ENCODE results near the gene TXN.
A peak's percentile ranks its signal among the peaks of the same experiment; 100 is the strongest.

Gene TXN

DNA sequence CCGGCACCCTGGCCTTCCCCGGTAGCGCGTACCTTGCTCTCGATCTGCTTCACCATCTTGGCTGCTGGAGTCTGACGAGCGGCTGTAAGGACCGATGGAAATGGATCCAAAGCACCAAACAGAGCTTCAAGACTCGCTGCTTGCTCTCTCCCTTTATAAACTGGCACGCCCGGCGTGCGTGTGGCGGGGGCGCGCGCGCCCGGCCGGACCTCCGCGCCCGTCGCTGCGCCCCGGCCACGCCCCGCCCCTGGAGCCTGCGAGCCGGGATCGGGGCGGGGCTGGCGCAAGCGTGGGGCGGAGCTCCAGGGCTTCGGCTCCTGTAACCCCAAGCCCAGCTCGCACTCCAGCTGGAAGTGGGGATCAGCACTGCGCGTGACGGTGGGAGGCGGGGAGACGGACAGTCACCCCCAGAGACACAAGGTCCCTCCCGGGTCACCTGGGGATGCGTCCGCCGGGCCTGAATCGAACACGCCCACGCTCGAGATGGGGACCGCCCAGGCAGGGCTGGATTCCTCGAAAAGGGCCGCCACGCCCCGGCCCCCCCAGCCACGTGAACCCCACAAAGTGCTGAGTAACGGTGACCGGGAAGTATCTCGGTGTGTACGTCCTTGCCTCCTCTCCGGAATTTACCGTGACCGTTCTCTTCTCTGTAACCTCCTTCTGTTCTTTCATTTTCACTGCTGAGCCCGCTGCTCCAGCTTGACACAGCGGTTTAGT, at the start of gene TXN:
Gene TXN (minus strand): TSS at position 128 of the 717 bp plus-strand sequence. CDS start 72 bp downstream, at position 56.
- peak; percentile 93 for DNase-seq (ENCODE audit: low spot score)

DNA sequence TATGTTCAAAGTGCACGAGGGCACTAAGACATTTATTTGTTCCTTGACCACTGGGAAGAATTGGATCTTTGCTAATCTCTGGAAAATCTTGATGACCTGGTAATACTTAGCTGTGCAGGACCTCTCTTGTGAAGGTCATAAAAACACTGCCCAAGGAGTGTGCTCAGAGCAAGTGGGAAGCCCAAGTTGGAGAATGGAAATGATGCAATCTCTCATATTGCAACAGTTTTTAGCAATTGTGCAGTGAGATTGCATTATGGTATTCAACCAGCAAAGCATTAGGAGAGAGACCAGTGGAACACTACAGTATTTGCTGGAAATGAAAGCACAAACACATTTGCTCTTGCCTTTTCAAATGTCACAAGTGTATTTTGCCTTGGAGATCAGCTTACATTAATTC, 46.8 kb upstream of the TXN start:
- no peak for DNase-seq (ENCODE audit: low spot score)

DNA sequence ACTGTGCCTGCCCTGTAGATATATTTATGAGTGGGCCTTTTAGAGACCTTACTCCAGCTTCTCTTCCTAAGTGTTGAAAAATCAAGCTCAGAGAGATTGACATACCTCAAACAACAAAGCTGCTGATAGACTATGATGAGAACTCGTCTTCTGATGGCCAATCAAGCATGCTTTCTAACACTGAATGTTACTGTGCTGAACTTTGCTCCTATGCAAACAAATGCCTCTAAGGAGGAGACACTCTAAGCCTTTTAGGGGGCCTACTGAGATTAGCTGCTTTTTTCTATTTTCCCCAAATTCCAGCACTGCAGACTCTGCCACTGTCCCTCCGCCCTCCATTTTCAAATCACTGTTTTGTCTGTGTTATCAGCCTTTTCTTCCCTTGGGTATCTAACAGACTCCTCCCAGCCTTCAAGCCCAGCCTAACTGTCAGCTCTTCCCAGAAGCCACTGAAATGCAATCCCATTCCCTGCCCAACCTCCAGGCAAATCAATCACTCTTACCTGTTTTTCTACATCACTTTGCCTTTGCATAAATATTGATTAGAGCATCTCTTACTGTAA, 41.8 kb upstream of the TXN start:
- no peak for DNase-seq (ENCODE audit: low spot score)

DNA sequence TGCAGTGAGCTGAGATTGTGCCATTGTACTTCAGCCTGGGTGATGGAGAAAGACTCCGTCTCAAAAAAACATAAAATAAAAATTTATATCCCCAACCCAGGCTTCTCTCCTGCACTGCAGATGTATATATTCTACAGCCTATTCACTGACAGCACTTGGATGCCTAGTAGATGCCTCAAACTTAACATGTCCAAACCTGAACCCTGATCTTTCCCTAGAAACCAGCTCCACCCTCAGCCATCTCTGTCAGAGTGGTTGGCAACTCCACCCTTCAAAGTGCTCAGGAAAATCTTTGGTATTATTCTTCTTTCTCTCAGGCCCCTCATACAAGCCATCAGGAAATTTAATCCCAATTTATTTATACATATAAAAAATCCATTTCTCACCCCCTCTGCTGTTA, 36.9 kb upstream of the TXN start:
- DNase-seq (ENCODE audit: low spot score), result no peak

DNA sequence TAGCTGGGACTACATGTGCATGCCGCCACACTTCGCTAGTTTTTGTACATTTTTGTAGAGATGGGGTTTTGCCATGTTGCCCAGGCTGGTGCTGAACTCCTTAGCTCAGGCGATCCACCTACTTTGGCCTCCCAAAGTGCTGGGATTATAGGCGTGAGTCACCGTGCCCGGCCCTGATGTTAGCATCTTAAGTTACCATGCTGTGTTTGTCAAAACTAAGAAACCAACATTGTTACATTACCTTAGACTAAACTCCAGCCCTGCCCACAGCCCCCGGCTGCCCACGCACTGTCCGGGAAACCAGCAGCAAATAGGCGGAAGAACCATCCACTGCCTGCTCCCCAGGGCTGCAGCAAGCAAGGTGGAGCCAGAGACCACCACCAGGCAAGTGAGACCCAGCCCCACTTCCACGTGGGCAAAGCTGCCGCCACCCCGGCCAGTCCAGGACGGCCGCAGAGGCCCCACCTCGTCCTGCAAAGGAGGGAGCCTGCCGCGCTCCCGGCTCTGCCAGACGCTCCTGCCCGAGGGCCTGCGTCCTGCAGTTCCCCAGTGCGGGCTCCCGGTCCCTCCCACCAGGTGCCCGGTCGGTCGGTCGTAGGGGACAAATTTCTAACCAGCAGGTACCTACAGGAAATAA, 35.7 kb upstream of the TXN start:
- no peak for DNase-seq (ENCODE audit: low spot score)

DNA sequence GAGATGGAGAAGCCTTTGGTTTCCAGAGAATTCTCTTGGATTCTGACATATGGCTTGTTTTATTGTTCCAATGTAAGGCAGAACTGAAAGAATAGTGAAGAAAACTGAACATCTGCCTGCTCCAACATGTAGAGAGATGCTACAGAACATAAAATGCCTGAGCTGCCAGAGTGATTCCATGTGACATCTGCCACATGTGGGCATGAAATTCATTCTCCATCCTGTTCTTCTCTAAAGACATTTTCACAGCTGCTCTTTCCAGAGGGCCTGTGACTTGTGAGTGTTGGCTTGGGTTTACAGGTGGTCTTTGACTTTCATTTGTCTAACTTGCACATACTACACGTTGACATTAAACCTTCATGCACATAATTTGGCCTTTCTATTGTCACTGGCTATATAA, 33.7 kb upstream of the TXN start:
- no peak for DNase-seq (ENCODE audit: low spot score)

DNA sequence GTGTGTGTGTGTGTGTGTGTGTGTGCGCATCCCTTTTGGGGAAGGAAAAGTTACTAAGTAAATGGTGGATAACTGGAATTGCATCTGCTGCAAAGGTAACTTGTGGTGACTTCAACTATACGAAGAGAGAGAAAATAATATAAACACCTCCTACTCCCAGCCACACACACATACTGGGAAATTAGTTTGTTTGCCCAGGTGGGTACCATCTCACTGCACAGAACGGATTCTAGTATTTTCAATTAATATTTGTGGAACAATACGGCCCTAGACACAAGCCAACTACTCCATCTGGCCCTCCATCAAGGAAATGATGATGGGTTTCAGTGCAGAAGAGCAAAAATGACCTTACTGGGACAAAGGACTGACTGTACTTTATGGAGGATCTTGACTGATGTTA, 32.2 kb upstream of the TXN start:
- no peak for DNase-seq (ENCODE audit: low spot score)

DNA sequence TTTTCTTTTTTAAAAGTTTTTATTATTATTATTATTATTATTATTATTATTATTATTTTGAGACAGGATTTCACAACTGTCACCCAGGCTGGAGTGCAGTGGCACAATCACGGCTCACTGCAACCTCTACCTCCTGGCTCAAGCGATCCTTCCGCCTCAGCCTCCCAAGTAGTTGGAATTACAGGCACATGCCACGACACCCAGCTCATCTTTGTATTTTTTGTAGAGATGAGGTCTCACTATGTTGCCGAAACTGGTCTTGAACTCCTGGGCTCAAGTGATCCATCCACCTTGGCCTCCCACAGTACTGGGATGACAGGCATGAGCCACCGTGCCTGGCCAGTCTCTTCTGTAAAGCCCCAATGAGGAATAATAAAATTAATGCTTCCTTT, 31.0 kb upstream of the TXN start:
- no peak for DNase-seq (ENCODE audit: low spot score)

DNA sequence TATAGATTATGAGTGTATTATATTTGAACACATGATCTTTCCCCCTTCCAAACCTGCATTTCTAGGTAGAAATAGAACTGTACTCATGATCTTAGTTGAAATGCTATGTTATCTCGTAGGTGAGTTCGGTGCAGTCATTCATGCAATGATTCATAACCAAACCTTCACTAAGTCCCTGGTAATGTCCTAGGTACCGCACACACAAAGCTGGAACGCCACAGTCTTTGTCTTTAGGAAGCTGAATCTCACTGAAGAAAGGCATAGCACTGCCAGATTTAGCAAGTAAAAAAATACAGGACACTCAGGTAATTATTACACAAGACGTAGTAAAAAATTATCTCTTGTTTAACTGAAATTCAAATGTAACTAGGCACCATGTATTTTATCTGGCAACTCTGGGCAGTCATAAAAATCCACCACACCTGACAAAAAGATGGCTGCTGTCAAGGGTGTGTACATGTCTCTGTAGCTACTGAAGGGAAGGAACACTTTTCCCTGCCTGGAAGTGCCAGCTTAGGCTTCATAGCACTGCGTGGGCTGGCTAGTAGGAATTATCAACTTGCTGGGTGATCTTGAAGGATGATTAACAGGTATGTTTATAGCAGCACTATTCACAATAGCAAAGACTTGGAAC, 28.0 kb upstream of the TXN start:
- no peak for DNase-seq (ENCODE audit: low spot score)

DNA sequence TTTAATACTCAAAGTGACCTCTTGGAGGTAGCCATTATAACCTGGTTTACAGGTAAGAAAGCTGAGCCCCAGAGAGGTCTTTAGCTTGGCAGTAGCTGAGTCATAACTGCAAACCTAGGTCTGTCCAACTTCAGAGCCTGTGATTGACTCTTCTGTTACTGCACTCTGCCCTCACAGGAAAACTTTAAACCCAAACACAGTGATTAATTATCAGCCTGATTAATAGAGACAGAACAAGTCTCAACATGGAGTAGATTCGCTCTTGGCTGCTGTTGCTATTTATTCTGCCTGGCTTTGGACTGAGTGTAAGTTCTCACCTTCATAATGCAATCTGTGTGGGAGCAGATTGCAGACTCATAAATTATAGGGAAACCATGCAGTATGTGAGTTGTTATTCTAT, 27.4 kb upstream of the TXN start:
- no peak for DNase-seq (ENCODE audit: low spot score)

DNA sequence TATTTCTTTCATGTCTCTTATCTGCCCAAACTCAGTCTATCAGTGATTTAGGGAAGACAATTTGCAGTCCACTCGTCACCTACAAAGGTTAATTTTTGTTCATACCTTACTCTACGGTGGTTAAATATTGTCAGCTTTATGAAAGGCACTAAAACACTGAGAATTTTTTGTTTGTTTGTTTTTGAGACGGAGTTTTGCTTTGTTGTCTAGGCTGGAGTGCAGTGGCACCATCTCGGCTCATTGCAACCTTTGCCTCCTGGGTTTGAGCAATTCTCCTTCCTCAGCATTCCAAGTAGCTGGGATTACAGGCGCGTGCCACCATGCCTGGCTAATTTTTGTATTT, 26.4 kb upstream of the TXN start:
- DNase-seq (ENCODE audit: low spot score), result no peak

DNA sequence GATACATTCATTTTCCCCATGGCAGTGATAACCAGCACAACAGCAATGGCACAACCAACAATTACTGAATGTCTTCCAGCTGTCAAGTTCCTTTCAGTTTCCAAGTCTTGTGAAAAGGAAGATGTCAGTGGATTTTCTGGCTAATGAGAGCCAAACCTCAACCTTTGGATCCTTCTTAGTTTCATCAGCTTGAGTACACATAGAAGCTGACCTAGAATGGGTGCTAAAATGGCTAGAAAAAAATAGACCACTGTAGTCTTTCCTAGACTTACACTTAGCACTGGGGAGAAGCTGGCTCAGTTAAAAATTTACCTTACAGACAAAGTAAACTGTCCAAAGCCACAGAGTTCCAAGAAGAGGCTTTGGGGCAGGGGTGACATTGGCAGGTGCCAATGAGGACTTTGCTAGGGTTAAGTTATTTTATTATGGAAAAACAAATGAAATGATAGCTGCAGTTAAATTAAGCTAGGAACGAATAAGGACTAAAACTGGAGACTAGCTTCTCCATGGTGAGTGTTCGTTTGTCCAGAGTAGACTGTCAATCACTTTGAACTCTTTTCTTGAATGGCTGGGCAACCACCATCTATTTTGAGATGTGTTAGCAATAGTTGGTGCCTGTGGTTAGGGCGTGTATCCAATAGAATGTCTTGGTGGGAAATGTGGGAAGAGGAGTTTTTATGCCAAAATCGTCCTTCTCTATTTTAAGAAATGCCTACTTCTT, 25.9 kb upstream of the TXN start:
- no peak for DNase-seq (ENCODE audit: low spot score)

DNA sequence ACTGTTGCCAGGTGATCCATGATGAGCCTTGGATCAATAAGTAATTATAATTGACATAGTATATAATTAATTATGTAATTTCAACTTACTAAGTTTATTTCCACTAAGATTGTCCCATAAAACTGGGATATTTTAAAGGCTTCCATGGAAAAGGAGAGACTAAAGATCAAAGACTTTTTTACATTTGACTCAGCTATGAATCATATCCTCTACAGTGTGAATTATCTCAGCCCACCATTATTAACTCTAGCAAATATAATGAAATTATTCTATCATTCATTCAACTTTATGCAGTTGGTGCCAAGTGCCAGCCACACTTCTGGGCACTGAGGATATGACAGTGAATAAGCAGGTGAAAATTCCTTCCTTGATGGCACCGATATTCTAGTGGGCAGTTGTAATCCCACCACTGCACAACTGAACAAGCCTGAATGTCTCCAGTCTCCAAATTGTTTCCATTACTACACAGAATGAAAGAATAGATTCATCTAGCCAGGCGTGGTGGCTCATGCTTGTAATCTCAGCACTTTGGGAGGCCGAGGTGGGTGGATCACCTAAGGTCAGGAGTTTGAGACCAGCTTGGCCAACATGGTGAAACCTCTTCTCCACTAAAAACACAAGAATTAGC, 21.9 kb upstream of the TXN start:
- DNase-seq (ENCODE audit: low spot score), result no peak

DNA sequence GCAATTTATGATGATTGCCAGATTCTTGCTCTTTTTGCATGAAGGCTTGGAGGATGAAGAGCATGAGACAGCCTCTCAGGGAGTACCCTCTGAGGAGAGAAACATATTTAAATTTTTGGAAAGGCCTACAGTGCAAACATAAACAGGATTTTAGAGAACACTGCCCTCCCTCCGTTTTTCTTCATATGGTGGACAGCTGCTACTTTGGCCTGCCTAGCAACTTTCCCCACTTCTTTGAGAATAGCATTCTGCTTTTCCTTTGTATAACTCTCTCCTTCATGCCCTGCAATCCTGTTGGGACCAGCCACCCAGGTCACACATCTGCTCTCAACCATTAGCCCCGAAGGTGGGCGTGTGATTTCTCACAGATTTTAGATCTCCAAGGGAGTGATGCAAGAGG, 20.5 kb upstream of the TXN start:
- DNase-seq (ENCODE audit: low spot score), result no peak

DNA sequence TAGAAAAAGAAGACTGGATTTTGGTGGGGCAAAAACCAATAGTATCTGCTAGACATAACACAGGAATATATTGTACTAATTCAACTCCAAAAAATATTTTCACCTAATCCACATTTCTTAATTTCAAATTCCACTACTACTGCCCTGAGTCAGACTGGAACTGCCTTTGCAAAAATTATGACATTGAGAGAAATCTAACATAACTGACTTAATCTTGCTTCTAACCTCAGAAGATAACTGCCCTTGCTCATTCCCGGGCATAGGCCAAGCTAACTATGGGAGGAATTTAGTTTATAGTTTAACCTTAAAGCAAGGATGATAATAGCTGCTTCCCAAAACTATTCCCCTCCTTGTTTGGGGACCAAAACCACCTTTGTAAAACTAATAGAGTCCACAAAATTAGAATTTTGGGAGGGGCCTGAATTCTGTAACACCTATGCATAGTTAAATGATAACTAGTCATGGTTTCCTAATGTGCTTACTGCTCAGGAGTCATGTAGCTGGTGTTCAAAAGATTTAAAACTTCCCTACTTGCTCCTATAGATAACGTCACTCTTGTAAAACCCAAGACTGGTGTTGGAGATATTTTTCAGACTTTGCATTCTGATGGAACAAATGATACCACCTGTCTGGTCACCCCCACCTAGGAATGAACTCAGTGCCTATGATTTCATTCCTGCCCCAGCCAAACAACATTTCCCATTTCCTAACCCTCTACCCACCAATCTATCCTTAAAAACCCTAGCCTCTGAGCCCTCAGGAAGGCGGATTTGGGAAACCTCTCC, 14.1 kb upstream of the TXN start:
- DNase-seq (ENCODE audit: low spot score), result no peak

DNA sequence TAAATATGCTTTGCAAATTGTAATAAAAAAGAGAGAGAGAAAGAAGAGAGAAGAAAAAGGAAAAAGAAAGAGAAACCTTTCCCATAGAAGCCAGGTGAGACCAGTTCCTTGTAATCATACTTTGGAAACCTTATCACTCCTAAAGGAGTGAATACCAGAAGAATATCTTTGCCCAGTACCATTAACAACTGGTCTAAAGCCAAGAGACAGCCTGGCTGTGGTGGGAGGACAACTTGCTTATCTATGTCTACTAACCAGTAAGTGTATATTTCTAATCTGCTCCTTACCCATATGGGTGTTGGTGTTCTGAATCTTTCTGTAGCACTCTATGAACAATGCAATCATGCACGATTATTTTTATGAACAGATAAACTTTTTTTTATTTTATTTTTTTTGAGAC, 10.5 kb upstream of the TXN start:
- DNase-seq (ENCODE audit: low spot score), result no peak

DNA sequence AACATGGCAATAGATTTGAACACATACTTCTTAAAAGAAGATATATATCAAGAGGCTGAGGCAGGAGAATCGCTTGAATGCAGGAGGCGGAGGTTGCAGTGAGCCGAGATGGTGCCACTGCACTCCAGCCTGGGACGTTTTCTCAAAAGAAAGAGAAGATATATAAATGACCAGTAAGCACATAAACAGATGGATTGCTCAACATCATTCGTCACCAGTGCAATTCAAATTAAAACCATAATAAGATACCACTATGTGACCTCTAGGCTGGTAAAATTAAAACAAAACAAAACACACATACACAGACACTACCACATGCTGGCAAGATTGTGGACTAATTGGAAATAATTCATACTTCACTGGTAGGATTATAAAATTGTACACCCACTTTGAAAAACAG, 5.3 kb upstream of the TXN start:
- no peak for DNase-seq (ENCODE audit: low spot score)

DNA sequence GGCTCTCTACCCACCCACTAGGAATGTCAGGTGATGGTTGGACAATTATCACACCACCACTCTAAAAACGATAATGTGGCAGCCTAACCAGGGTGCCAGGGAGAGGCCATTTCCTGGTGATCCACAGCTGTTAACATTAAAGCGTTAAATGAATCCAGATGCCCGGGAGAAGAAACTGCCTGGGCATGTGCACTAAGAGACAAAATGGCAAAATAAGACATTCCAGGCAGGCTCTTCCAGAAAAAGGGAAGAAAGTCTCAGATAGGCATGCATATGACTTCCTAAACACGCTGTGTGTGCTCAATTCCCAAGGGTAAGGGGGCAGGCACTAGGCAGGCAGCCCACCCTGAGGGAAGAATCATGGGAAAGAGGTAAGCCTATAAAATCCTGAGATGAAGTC, 4.6 kb upstream of the TXN start:
- DNase-seq (ENCODE audit: low spot score), result no peak

DNA sequence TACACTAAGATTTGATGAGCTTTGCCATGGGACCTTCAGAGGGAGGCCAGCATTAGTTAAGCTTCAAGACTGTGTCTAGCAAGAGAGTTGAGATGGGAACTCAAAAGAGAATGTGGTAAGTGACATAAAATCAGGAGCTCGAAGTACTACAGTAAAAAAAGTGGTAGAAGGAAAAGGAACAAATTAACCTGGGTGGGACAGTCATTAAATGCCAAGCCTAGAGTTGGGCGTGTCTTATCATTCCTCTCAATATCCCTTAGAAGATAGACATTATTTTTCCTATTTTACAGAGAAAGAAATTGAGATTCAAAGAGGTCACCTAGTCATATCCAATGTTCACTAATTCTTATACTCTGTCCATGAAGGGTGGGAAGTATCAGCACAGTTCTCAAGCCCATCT, 3.3 kb upstream of the TXN start:
- DNase-seq (ENCODE audit: low spot score), result no peak

DNA sequence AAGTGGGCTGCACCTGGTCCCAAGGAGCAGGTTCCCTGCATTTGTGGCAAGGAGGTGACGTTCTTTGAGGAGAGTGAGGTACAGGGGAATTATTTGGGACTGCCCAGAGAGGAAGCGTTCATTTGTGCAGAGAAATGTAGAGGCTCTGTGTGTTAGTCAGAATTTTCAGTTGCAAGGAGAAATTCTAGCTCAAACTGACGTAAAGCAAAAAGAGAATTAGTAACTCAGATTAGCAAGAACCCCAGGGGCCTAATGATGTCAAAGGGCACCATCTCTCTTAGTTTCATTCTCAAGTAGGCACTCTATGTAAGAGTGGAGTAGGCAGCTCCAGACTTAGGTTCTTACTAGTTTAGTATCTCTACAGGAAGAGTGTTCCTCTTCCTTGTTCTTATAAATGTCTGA, 2.4 kb upstream of the TXN start:
- DNase-seq (ENCODE audit: low spot score), result no peak

DNA sequence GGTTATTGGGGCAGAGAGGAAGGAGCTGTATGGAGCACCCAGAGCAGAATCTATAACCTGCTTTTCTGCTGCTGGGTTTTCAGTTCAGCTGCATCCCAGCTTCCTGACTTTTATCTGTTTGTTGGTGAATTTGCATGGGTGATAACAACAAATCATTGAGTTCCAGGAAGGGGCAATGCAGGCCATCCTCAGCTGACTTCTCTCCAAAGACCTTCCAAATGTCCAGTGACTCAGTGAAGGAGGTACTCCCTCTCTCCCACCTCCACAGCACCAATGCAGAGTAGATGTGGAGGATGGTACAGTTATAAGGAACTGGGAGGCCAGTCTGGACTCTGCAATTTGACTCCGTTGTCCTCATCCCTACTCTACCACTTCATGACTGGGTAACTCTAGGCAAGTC, 1.6 kb upstream of the TXN start:
- no peak for DNase-seq (ENCODE audit: low spot score)

All from activated CD4-positive, alpha-beta T cell treated with anti-CD3 and anti-CD28 coated beads, Interleukin-2, Interleukin-4, amounts not matched to agents 100 ng/mL and 50 ng/mL, durations not matched to agents 16 hours and 8 hours (primary cell).